ENCODE data around the gene MAEA.

The MAEA gene

GRCh38 chr4:1305261-1305711, 15.6 kb downstream of the MAEA start:
- Histone ChIP-seq H3K4me3 (ENCODE audit: insufficient read depth, low read length, poor library complexity, severe bottlenecking) (no peak overlapping the region), H3K27ac (ENCODE audit: low read depth, low read length) (no peak overlapping the region), H3K9ac (ENCODE audit: low read length) (no peak overlapping the region)

GRCh38 chr4:1305781-1306455, 16.2 kb downstream of the MAEA start:
- no peaks in the 10 kb centered on the region for H4K20me1 ChIP-seq (ENCODE audit: low read depth, low read length)
- H3K4me3 ChIP-seq (ENCODE audit: insufficient read depth, low read length, poor library complexity, severe bottlenecking): no peak overlapping the region
- no peak overlapping the region for H3K4me2 ChIP-seq (ENCODE audit: low read depth, low read length, poor library complexity, severe bottlenecking)
- no peaks in the 10 kb centered on the region for H3K27me3 ChIP-seq (ENCODE audit: low read length)
- no peaks in the 10 kb centered on the region for H3K36me3 ChIP-seq (ENCODE audit: low read length)
- no peaks in the 10 kb centered on the region for H3K9me3 ChIP-seq (ENCODE audit: insufficient read depth, low read length)
- no peaks in the 10 kb centered on the region for H3K9me2 ChIP-seq (replicated peaks; ENCODE audit: insufficient read depth, low read length)
- H3K79me2 ChIP-seq (ENCODE audit: insufficient read depth, low read length): peaks cover 51% of the 10 kb centered on the region
- H3F3A ChIP-seq (ENCODE audit: insufficient read depth): no peaks in the 10 kb centered on the region
- no peak for TF ChIP-seq EZH2phosphoT487 (conservative IDR thresholded peaks at IDR 0.05; ENCODE audit: low read length)
- no peak for TF ChIP-seq CTCF (IDR thresholded peaks at IDR 0.05; ENCODE audit: insufficient read depth, low read length, poor library complexity, severe bottlenecking)
- no peak overlapping the region for H3K9ac ChIP-seq (ENCODE audit: low read length)
- H3K27ac ChIP-seq (ENCODE audit: low read depth, low read length): no peak overlapping the region
- no peak overlapping the region for H2AFZ ChIP-seq (ENCODE audit: low read depth, low read length, severe bottlenecking)

More at GRCh38 chr4:1305261-1305711, 15.6 kb downstream of the MAEA start:
- no peaks in the 10 kb centered on the region for H4K20me1 ChIP-seq (ENCODE audit: low read depth, low read length)
- H3K27me3 ChIP-seq (ENCODE audit: low read length): no peaks in the 10 kb centered on the region
- H3K9me3 ChIP-seq (ENCODE audit: insufficient read depth, low read length): no peaks in the 10 kb centered on the region
- no peaks in the 10 kb centered on the region for H3K9me2 ChIP-seq (replicated peaks; ENCODE audit: insufficient read depth, low read length)
- no peak overlapping the region for H3K4me2 ChIP-seq (ENCODE audit: low read depth, low read length, poor library complexity, severe bottlenecking)
- TF ChIP-seq EZH2phosphoT487 (conservative IDR thresholded peaks at IDR 0.05; ENCODE audit: low read length) (no peak), CTCF (IDR thresholded peaks at IDR 0.05; ENCODE audit: insufficient read depth, low read length, poor library complexity, severe bottlenecking) (no peak)
- H3F3A ChIP-seq (ENCODE audit: insufficient read depth): no peaks in the 10 kb centered on the region
- no peak overlapping the region for H2AFZ ChIP-seq (ENCODE audit: low read depth, low read length, severe bottlenecking)
- no peaks in the 10 kb centered on the region for H3K36me3 ChIP-seq (ENCODE audit: low read length)
- peaks cover 52% of the 10 kb centered on the region for H3K79me2 ChIP-seq (ENCODE audit: insufficient read depth, low read length)

GRCh38 chr4:1307951-1308735, 18.5 kb downstream of the MAEA start:
- Histone ChIP-seq H4K20me1 (ENCODE audit: low read depth, low read length) (no peaks in the 10 kb centered on the region), H3K9me3 (ENCODE audit: insufficient read depth, low read length) (no peaks in the 10 kb centered on the region), H3K27me3 (ENCODE audit: low read length) (no peaks in the 10 kb centered on the region), H3K4me3 (ENCODE audit: insufficient read depth, low read length, poor library complexity, severe bottlenecking) (no peak overlapping the region), H3K9ac (ENCODE audit: low read length) (no peak overlapping the region), H3K79me2 (ENCODE audit: insufficient read depth, low read length) (peaks cover 39% of the 10 kb centered on the region), H3K27ac (ENCODE audit: low read depth, low read length) (no peak overlapping the region), H3K4me2 (ENCODE audit: low read depth, low read length, poor library complexity, severe bottlenecking) (no peak overlapping the region), H3K9me2 (replicated peaks; ENCODE audit: insufficient read depth, low read length) (no peaks in the 10 kb centered on the region), H3K36me3 (ENCODE audit: low read length) (no peaks in the 10 kb centered on the region), H3F3A (ENCODE audit: insufficient read depth) (no peaks in the 10 kb centered on the region), H2AFZ (ENCODE audit: low read depth, low read length, severe bottlenecking) (no peak overlapping the region)
- TF ChIP-seq EZH2phosphoT487 (conservative IDR thresholded peaks at IDR 0.05; ENCODE audit: low read length): no peak
- no peak for TF ChIP-seq CTCF (IDR thresholded peaks at IDR 0.05; ENCODE audit: insufficient read depth, low read length, poor library complexity, severe bottlenecking)
